Measurements from ENCODE around the gene P2RY10. TPM values are rescaled to one million over a fixed set of nuclear protein-coding genes. Genes with fewer than 3 reads are reported as not detected.

Gene P2RY10
- total and polyA plus RNA-seq, 2 of the 8 experiments (the other 6 are each of a cell fraction or from before 2014, with no cell fraction given): not detected

DNA sequence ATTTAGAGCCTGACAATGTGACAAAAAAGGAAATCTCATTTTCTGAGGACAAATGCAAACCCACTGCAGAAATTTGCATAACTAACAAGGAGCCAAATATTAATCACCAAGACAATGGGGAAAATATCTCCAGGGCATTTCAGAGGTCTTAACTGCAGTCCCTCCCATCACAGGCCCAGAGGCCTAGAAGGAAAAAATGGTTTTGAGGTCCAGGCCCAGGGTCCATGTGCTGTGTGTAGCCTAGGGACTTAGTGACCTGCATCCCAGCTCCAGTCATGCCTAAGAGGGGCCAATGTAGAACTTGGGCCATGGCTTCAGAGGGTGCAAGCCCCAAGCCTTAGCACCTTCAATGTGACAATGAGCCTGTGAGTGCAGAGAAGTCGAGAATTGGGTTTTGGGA lies 44.2 kb downstream of the P2RY10 start:
- H2BK15ac ChIP-seq (ENCODE audit: low read length): no peak overlapping the region
- no peak overlapping the region for H3K4me2 ChIP-seq (ENCODE audit: insufficient read depth in 1 of 2, low read depth in 2 of 2, low read length in 2 of 2)
- DNase-seq (ENCODE audit: low read depth in 1 of 2, low spot score in 2 of 2): no peak
- H3K9ac ChIP-seq (replicated peaks in 1 of 4; ENCODE audit: extremely low read depth in 1 of 4, low read depth in 3 of 4, low read length in 3 of 4): no peak overlapping the region
- H3K23me2 ChIP-seq (ENCODE audit: low read depth, low read length): no peaks in the 10 kb centered on the region
- no peak overlapping the region for H3K56ac ChIP-seq (replicated peaks; ENCODE audit: insufficient read length, low read depth, low read length)
- H4K5ac ChIP-seq (ENCODE audit: insufficient read length, low read depth, low read length): no peak overlapping the region
- no peak overlapping the region for H3K23ac ChIP-seq (ENCODE audit: insufficient read length)
- no peak overlapping the region for H2AK5ac ChIP-seq (ENCODE audit: low read depth, low read length)
- H2BK120ac ChIP-seq (replicated peaks; ENCODE audit: low read depth, low read length): no peak overlapping the region
- no peak for TF ChIP-seq TCF12 (IDR thresholded peaks at IDR 0.05; ENCODE audit: low read depth, low read length)
- no peak for TF ChIP-seq GTF2F1 (IDR thresholded peaks at IDR 0.05; ENCODE audit: borderline replicate concordance, low read depth, low read length)
- no peak for TF ChIP-seq ZNF274 (IDR thresholded peaks at IDR 0.05; ENCODE audit: borderline replicate concordance, extremely low read depth, low read length)
- TF ChIP-seq SIX5 (IDR thresholded peaks at IDR 0.05; ENCODE audit: low read depth, low read length): no peak
- TF ChIP-seq EGR1 (IDR thresholded peaks at IDR 0.05; ENCODE audit: borderline replicate concordance, low read depth, low read length): no peak
- TF ChIP-seq TAF7 (optimal IDR thresholded peaks at IDR 0.05; ENCODE audit: borderline replicate concordance, low read depth, low read length): no peak
- no peak for TF ChIP-seq RAD21 (IDR thresholded peaks at IDR 0.05 in 1 of 2, conservative IDR thresholded peaks at IDR 0.05 in 1 of 2; ENCODE audit: low read depth in 2 of 2, low read length in 2 of 2)
- TF ChIP-seq RBBP5 (IDR thresholded peaks at IDR 0.05; ENCODE audit: borderline replicate concordance, low read depth, low read length): no peak
- no peak for TF ChIP-seq CEBPB (IDR thresholded peaks at IDR 0.05; ENCODE audit: low read depth, low read length)
- TF ChIP-seq KDM1A (IDR thresholded peaks at IDR 0.05; ENCODE audit: borderline replicate concordance, low read length): no peak
- no CpG with 5 or more reads among the region's 1 CpG for WGBS, 2 experiments (ENCODE audit: extremely low coverage in 1 of 2, insufficient coverage in 1 of 2, insufficient read length in 1 of 2, insufficient replicate concordance in 2 of 2, low coverage in 1 of 2, low lambda C conversion rate in 2 of 2, missing lambda C conversion rate in 1 of 2)
- no peak overlapping the region for H2AFZ ChIP-seq (ENCODE audit: low read length)
- no peaks in the 10 kb centered on the region for H3K36me3 ChIP-seq (ENCODE audit: control insufficient read depth in 2 of 4, insufficient read depth in 4 of 4, low read length in 3 of 4)
- peaks cover 7% of the 10 kb centered on the region in 2 experiments; a peak in 2 of 4 replicates for H3K9me3 ChIP-seq (ENCODE audit: insufficient read depth in 2 of 2, low read depth in 1 of 2, low read length in 1 of 2)
- H3K79me2 ChIP-seq (ENCODE audit: control insufficient read depth in 1 of 2, insufficient read depth in 2 of 2, low read length in 2 of 2): no peaks in the 10 kb centered on the region
- H3K27ac ChIP-seq (ENCODE audit: low read depth, low read length): no peak overlapping the region
- POLR2A ChIA-PET (ENCODE audit: partially characterized antibody): no interaction called here
- no peaks in the 10 kb centered on the region for H3K79me1 ChIP-seq (ENCODE audit: low read depth, low read length)
- no peaks in the 10 kb centered on the region for H4K20me1 ChIP-seq (replicated peaks in 1 of 2; ENCODE audit: control insufficient read depth in 1 of 2, insufficient read depth in 2 of 2, low read length in 2 of 2)
- H2BK5ac ChIP-seq (ENCODE audit: low read depth, low read length): no peak overlapping the region
- H2BK12ac ChIP-seq (ENCODE audit: low read depth, low read length): no peak overlapping the region
- H3K27me3 ChIP-seq (replicated peaks in 1 of 4; ENCODE audit: control insufficient read depth in 3 of 4, extremely low read depth in 1 of 4, insufficient read depth in 3 of 4, low read length in 3 of 4): no peaks in the 10 kb centered on the region
- no peak for FAIRE-seq
- no peak overlapping the region for H3K4ac ChIP-seq (replicated peaks; ENCODE audit: insufficient read length, low read depth, low read length)
- H3K4me1 ChIP-seq (replicated peaks in 1 of 4; ENCODE audit: control insufficient read depth in 3 of 4, insufficient read depth in 4 of 4, low read length in 3 of 4): peaks cover 0 to 3% (median 1%) of the 10 kb centered on the region in 4 experiments; a peak in 3 of 7 replicates
- no peak overlapping the region for H4K8ac ChIP-seq (ENCODE audit: extremely low read depth, insufficient read depth, low read length)
- no peak overlapping the region for H3K4me3 ChIP-seq (ENCODE audit: extremely low read depth in 1 of 4, insufficient read depth in 2 of 4, low read depth in 3 of 4, low read length in 4 of 4)
- H3K18ac ChIP-seq (ENCODE audit: extremely low read depth, low read length): no peak overlapping the region
- no peak overlapping the region for H3K14ac ChIP-seq (ENCODE audit: insufficient read length)
- H2BK20ac ChIP-seq (ENCODE audit: low read length): no peak overlapping the region
- CTCF ChIA-PET (ENCODE audit: partially characterized antibody): no interaction called here
- no peak overlapping the region for H4K91ac ChIP-seq (replicated peaks; ENCODE audit: insufficient read length, low read length)

Measured in H1 (cell line).